ENCODE results near the gene RARA. TPM values are rescaled to one million over a fixed set of nuclear protein-coding genes. Genes with fewer than 3 reads are reported as not detected.

RARA gene
- total and polyA plus RNA-seq, 8 donors = 11.2 to 40.8 (median 19.4) TPM

DNA sequence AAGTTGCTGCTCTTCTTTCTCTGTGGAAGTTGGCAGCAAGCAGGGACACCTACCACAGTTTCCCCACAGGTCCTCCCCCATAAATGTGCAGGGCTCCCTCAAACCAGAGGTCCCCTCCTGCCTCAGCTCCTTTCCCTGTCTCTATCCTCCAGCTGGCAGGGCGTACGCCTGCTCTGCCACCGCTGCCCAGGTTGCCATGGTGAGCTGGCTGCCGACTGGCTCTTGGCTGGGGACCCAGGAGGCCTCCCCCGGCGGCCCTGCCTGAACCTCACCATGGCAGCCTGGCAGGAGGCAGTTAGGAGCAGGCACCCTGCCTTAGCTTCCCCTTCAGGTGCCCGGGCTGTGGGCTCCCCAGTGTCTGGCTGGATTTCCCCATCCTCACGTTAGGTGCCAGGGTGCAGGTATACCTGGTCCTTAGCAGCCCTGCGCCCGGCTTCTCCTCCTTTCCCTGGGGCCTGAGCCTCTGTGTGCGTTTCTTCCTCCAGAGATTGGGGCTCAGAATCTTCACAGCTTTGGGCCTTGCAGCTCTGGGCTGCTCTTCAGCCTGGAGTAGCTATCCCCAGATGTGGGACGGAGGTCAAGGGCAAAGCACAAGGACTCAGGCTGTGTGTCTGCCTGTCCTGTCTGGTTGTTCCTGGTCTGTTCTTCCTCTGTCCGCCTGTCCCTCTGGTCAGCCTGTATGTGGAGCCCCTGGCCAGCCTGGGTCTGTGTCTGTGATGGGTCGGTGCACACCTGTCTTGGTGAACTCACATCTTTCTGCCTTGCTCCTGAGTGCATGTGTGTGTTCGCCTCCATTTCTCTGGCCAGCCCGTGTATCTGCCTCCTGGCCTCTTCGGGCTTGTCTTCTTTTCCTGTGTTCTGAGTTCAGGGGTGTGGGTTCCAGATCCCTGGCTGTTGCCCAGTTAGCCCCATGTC lies 39.8 kb downstream of the RARA start:
- Histone ChIP-seq H3K4me1 (peaks cover 70 to 94% (median 79%) of the 10 kb centered on the region in 4 donors), H3K36me3 (peaks cover 26 to 57% (median 43%) of the 10 kb centered on the region in 4 donors), H3K27me3 (no peaks in the 10 kb centered on the region), H3K27ac (peak overlapping the region; percentile 5 to 98 (median 89)), H3K4me3 (peak overlapping the region in 1 of 4 donors; percentile 28), H3K9me3 (no peaks in the 10 kb centered on the region)
- peak; percentile 78 to 87 for DNase-seq
- TF ChIP-seq POLR2A (IDR thresholded peaks at IDR 0.05) (peak in 1 of 4 donors; percentile 8), EP300 (IDR thresholded peaks at IDR 0.05) (no peak)
- WGBS, 5 donors = 31 to 50% (median 39%) methylated on average over 17 of the region's 17 CpGs
- intact Hi-C loops (cut with DNase I; ENCODE audit: low total_unique reads) = no loop called here

DNA sequence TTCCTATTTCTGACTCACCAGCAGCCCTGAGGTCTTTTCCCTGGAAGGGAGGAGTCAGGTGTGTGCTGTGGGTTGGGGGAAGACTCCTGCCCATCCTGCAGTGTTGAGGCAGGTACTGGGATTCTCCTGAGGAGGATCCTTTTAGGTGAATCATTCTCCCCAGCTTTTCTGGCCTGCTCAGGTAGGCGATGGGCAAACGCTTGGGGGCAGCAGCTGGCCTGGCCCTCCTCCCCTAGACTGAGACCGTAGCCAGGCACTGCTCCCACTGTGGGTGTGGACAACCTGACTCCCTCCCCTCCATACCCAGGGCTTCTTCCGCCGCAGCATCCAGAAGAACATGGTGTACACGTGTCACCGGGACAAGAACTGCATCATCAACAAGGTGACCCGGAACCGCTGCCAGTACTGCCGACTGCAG lies 40.5 kb downstream of the RARA start:
- TF ChIP-seq, protein P1, sequence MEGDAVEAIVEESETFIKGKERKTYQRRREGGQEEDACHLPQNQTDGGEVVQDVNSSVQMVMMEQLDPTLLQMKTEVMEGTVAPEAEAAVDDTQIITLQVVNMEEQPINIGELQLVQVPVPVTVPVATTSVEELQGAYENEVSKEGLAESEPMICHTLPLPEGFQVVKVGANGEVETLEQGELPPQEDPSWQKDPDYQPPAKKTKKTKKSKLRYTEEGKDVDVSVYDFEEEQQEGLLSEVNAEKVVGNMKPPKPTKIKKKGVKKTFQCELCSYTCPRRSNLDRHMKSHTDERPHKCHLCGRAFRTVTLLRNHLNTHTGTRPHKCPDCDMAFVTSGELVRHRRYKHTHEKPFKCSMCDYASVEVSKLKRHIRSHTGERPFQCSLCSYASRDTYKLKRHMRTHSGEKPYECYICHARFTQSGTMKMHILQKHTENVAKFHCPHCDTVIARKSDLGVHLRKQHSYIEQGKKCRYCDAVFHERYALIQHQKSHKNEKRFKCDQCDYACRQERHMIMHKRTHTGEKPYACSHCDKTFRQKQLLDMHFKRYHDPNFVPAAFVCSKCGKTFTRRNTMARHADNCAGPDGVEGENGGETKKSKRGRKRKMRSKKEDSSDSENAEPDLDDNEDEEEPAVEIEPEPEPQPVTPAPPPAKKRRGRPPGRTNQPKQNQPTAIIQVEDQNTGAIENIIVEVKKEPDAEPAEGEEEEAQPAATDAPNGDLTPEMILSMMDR (IDR thresholded peaks at IDR 0.05) = no peak
- Histone ChIP-seq H3K36me3 (peaks cover 31 to 64% (median 49%) of the 10 kb centered on the region in 4 donors), H3K27me3 (no peaks in the 10 kb centered on the region), H3K4me1 (peaks cover 64 to 94% (median 75%) of the 10 kb centered on the region in 4 donors), H3K9me3 (no peaks in the 10 kb centered on the region), H3K4me3 (peak overlapping the region in 1 of 4 donors; percentile 28), H3K27ac (peak overlapping the region in 4 of 5 donors; percentile 5 to 98 (median 94))
- WGBS, 5 donors = 14 to 64% (median 56%) methylated on average over 8 to 10 of the region's 10 CpGs
- intact Hi-C loops (cut with DNase I; ENCODE audit: low total_unique reads) = no loop called here
- peak in 1 of 2 donors; percentile 42 for DNase-seq

DNA sequence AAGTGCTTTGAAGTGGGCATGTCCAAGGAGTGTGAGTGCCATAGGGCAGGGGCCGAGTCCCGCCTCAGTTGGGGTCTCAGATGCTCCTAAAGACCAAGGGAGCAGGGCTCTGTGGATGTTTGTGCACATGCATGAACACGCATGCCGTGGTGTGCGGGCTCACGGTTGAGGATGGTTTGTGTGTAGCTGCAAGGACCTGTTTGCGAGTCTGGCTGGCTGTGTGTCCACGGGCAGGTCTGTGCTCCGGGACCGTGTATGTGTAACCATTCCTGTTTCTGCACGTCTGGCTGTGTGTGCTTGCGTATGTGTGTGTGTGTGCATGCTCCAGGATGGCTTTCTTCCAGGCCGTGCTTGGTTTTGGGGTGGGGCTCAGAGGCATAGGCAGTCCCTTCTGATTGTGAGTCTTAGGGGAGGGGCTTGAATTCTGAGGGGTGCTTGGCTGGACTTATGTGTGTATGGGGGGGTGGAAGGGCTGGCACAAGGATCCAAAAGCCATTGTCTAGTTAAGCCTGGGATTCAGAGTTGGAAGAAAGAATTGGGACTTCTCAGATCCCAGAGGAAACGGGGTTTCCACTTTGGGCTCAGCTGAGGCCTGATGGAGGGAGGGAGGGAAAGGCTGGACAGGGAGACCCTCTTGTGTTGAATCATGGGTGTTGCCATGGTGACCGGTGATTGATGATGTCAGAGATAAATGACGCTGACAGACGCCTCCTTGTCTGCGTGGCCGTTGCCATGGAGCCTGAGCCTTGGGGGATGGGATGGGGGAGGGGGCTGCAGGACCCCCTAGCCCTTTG lies 41.1 kb downstream of the RARA start:
- Histone ChIP-seq H3K27ac (peak overlapping the region in 4 of 5 donors; percentile 5 to 98 (median 94)), H3K4me1 (peaks cover 64 to 94% (median 75%) of the 10 kb centered on the region in 4 donors), H3K27me3 (no peaks in the 10 kb centered on the region), H3K9me3 (no peaks in the 10 kb centered on the region), H3K36me3 (peaks cover 31 to 70% (median 53%) of the 10 kb centered on the region in 4 donors), H3K4me3 (peak overlapping the region in 1 of 4 donors; percentile 28)
- intact Hi-C loops (cut with DNase I; ENCODE audit: low total_unique reads) = no loop called here
- peak; percentile 63 to 91 for DNase-seq
- TF ChIP-seq, protein P1 (IDR thresholded peaks at IDR 0.05) = no peak
- TF ChIP-seq POLR2AphosphoS5 (IDR thresholded peaks at IDR 0.05) (no peak), EP300 (IDR thresholded peaks at IDR 0.05) (no peak), POLR2A (IDR thresholded peaks at IDR 0.05) (no peak)
- WGBS, 5 donors = 31 to 41% (median 34%) methylated on average over 17 to 19 of the region's 19 CpGs

DNA sequence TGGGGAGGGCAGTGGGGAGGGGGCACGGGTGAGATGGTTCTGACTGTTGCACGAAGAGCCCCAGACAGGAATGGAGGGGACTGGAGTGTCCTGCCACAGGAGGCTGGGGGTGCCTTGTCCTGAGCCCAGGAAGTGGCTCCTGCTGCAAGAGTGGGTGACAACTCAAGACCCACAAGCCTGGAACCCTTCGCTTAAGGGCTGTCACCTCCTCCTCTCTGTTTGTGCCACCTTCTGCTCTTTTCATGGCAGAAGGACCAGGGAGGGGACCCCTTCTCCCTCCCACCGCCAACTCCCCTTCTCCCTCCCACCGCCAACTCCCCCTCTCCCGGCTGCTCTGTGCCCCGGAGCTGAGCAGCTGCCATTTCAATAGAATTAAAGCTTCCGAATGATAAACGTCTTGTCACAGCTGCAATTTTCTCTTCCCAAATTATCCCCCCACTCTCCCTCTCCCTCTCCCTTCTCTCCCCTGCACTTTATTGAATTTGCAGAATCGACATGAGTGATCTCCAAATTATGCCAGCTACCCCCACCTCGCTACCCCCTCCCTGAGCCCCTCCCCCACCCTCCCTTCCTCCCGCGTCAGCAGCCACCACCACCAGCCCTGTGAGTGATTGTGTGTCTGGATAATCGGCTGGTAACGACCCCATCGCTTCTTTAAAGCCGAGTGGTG lies 41.8 kb downstream of the RARA start:
- Histone ChIP-seq H3K9me3 (no peaks in the 10 kb centered on the region), H3K27me3 (no peaks in the 10 kb centered on the region), H3K4me3 (no peak overlapping the region), H3K36me3 (peaks cover 38 to 77% (median 61%) of the 10 kb centered on the region in 4 donors), H3K4me1 (peaks cover 63 to 94% (median 74%) of the 10 kb centered on the region in 4 donors), H3K27ac (peak overlapping the region in 3 of 5 donors; percentile 37 to 98 (median 98))
- peak in 1 of 2 donors; percentile 69 for DNase-seq
- TF ChIP-seq, protein P1 (IDR thresholded peaks at IDR 0.05) = no peak
- TF ChIP-seq POLR2A (IDR thresholded peaks at IDR 0.05) (no peak), EP300 (IDR thresholded peaks at IDR 0.05) (no peak), POLR2AphosphoS5 (IDR thresholded peaks at IDR 0.05) (no peak)
- intact Hi-C loops (cut with DNase I; ENCODE audit: low total_unique reads) = no loop called here
- 66 to 70% (median 68%) methylated on average over 15 to 17 of the region's 17 CpGs for WGBS, 5 donors

Data from stomach (tissue), 9 donors.